ENCODE measurements around the gene HOXA4. TPM values are rescaled to one million over a fixed set of nuclear protein-coding genes. Genes with fewer than 3 reads are reported as not detected.

HOXA4 gene
- total and polyA plus RNA-seq, 2 experiments from 2014 or later: 0.69 to 1.3 TPM

GRCh38 chr7:27113991-27114769 is 16.4 kb downstream of the HOXA4 start:
- Histone ChIP-seq H3K9me3 (ENCODE audit: low read depth) (no peaks in the 10 kb centered on the region), H3K4me1 (ENCODE audit: insufficient read depth) (peaks cover 18% of the 10 kb centered on the region), H3K27ac (peak overlapping the region; percentile 80), H4K20me1 (ENCODE audit: insufficient read depth, poor library complexity, severe bottlenecking) (no peaks in the 10 kb centered on the region), H2AFZ (no peak overlapping the region), H3K36me3 (replicated peaks; ENCODE audit: insufficient read depth, low read depth) (no peaks in the 10 kb centered on the region), H3K27me3 (peaks cover 73% of the 10 kb centered on the region), H3K9me2 (replicated peaks; ENCODE audit: insufficient read depth) (no peaks in the 10 kb centered on the region), H3K79me2 (peaks cover 25% of the 10 kb centered on the region), H3K4me3 (peak overlapping the region; percentile 5), H3K4me2 (peak overlapping the region; percentile 91)
- WGBS (ENCODE audit: low lambda C conversion rate, missing lambda C conversion rate): 11% methylated on average over 8 of the region's 26 CpGs
- DNase-seq (ENCODE audit: low spot score): peak; percentile 55
- no peak for TF ChIP-seq EZH2phosphoT487 (IDR thresholded peaks at IDR 0.05; ENCODE audit: low read depth, severe bottlenecking, unreplicated experiment)
- TF ChIP-seq, protein P1, sequence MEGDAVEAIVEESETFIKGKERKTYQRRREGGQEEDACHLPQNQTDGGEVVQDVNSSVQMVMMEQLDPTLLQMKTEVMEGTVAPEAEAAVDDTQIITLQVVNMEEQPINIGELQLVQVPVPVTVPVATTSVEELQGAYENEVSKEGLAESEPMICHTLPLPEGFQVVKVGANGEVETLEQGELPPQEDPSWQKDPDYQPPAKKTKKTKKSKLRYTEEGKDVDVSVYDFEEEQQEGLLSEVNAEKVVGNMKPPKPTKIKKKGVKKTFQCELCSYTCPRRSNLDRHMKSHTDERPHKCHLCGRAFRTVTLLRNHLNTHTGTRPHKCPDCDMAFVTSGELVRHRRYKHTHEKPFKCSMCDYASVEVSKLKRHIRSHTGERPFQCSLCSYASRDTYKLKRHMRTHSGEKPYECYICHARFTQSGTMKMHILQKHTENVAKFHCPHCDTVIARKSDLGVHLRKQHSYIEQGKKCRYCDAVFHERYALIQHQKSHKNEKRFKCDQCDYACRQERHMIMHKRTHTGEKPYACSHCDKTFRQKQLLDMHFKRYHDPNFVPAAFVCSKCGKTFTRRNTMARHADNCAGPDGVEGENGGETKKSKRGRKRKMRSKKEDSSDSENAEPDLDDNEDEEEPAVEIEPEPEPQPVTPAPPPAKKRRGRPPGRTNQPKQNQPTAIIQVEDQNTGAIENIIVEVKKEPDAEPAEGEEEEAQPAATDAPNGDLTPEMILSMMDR (IDR thresholded peaks at IDR 0.05; ENCODE audit: poor library complexity): no peak
- no peak for TF ChIP-seq EZH2 (IDR thresholded peaks at IDR 0.05; ENCODE audit: borderline replicate concordance)

DNA sequence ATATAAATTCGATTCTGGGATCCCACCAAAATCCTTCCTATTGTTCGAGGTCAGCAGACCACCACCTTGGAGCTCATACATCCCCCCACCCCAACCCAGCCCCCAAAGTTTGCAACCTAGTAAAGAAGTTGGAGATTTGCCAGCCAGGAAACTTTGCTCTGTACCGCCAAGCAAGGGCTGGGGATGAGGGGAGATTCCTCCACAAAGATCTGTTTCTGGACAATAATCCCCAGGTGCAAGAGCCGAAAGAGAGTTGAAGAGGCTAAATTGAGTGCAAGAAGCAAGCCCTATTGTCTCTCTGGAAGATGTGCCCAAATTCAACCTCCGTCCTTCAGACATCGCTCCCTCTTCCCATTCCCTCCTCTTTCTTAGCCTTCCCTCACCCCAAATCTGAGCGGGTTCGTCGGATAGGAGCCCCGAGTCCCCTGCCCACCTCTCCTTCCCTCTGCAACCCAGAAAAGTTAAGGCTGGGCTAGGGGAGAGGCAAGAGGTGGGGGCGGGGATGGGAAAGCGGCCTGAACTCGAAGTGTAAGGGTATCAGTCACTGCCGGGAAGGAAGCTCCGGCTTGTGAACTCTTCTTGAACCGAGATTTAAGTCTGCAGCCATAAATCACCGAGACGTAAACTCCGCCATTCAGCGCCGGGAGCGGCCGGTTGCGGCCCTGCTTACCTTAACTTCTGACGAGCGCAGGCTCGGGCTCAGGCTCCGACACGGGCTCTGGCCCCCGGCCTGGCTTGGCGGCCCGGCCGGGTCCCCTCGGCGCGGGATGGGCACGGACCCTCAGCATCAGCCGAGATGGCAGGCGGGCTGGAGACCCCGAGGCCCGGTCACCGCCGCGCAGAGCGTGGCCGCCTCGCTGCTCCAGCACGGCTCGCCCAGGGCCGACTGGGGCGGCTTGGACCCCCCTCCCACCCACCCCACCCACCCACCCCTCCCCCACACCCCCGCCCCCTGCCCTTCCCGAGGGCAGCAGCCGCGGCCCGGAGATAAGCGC is 17.3 kb downstream of the HOXA4 start:
- 8% methylated on average over 39 of the region's 57 CpGs for WGBS (ENCODE audit: low lambda C conversion rate, missing lambda C conversion rate)
- Histone ChIP-seq H3K27me3 (peaks cover 75% of the 10 kb centered on the region), H3K27ac (peak overlapping the region; percentile 80), H3K4me3 (peak overlapping the region; percentile 24), H2AFZ (peak overlapping the region; percentile 10), H3K4me1 (ENCODE audit: insufficient read depth) (peaks cover 18% of the 10 kb centered on the region), H3K9me2 (replicated peaks; ENCODE audit: insufficient read depth) (no peaks in the 10 kb centered on the region), H3K79me2 (peaks cover 24% of the 10 kb centered on the region), H3K9me3 (ENCODE audit: low read depth) (no peaks in the 10 kb centered on the region), H3K36me3 (replicated peaks; ENCODE audit: insufficient read depth, low read depth) (no peaks in the 10 kb centered on the region), H4K20me1 (ENCODE audit: insufficient read depth, poor library complexity, severe bottlenecking) (no peaks in the 10 kb centered on the region), H3K4me2 (peak overlapping the region; percentile 91)
- TF ChIP-seq, protein P1 (IDR thresholded peaks at IDR 0.05; ENCODE audit: poor library complexity): no peak
- TF ChIP-seq EZH2 (IDR thresholded peaks at IDR 0.05; ENCODE audit: borderline replicate concordance) (peak; percentile 91), EZH2phosphoT487 (IDR thresholded peaks at IDR 0.05; ENCODE audit: low read depth, severe bottlenecking, unreplicated experiment) (peak; percentile 65)
- DNase-seq (ENCODE audit: low spot score): peak; percentile 84

DNA sequence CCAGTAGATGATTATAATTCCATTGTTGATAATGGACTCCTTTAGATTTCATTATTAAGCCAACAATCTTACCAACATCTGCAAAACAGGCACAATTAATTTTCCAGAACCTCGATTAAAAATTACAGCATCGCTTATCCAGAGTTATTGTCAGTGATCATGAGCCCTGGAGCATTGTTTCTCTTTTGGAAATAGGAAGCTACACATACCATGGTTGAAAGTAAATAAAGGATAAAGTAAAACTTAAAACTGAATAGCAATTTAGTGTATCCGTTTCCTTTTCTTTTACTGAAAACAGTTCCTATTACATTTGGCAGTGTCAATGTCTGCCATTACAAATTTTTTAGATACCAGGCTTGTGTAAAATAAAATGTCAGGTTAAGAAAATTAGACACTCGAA is 18.2 kb downstream of the HOXA4 start:
- peak overlapping the region; percentile 80 for H3K27ac ChIP-seq
- H3K4me3 ChIP-seq: no peak overlapping the region
- H3K36me3 ChIP-seq (replicated peaks; ENCODE audit: insufficient read depth, low read depth): no peaks in the 10 kb centered on the region
- no peak for DNase-seq (ENCODE audit: low spot score)
- H2AFZ ChIP-seq: no peak overlapping the region
- H3K79me2 ChIP-seq: peaks cover 20% of the 10 kb centered on the region
- peaks cover 80% of the 10 kb centered on the region for H3K27me3 ChIP-seq
- TF ChIP-seq EZH2 (IDR thresholded peaks at IDR 0.05; ENCODE audit: borderline replicate concordance) (no peak), EZH2phosphoT487 (IDR thresholded peaks at IDR 0.05; ENCODE audit: low read depth, severe bottlenecking, unreplicated experiment) (no peak)
- TF ChIP-seq, protein P1 (IDR thresholded peaks at IDR 0.05; ENCODE audit: poor library complexity): no peak
- H4K20me1 ChIP-seq (ENCODE audit: insufficient read depth, poor library complexity, severe bottlenecking): no peaks in the 10 kb centered on the region
- H3K4me2 ChIP-seq: peak overlapping the region; percentile 91
- H3K9me2 ChIP-seq (replicated peaks; ENCODE audit: insufficient read depth): no peaks in the 10 kb centered on the region
- peaks cover 18% of the 10 kb centered on the region for H3K4me1 ChIP-seq (ENCODE audit: insufficient read depth)
- no peaks in the 10 kb centered on the region for H3K9me3 ChIP-seq (ENCODE audit: low read depth)
- WGBS (ENCODE audit: low lambda C conversion rate, missing lambda C conversion rate): 56% methylated on average over 4 of the region's 4 CpGs
